ENCODE results near the gene NAA10.

Gene NAA10

DNA sequence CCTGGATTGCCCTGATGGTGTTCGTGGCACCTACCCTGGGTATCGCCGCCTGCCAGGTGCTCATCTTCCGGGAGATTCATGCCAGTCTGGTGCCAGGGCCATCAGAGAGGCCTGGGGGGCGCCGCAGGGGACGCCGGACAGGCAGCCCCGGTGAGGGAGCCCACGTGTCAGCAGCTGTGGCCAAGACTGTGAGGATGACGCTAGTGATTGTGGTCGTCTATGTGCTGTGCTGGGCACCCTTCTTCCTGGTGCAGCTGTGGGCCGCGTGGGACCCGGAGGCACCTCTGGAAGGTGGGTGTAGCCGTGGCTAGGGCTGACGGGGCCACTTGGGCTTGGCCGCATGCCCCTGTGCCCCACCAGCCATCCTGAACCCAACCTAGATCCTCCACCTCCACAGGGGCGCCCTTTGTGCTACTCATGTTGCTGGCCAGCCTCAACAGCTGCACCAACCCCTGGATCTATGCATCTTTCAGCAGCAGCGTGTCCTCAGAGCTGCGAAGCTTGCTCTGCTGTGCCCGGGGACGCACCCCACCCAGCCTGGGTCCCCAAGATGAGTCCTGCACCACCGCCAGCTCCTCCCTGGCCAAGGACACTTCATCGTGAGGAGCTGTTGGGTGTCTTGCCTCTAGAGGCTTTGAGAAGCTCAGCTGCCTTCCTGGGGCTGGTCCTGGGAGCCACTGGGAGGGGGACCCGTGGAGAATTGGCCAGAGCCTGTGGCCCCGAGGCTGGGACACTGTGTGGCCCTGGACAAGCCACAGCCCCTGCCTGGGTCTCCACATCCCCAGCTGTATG lies 28.5 kb downstream of the NAA10 start:
- H3K27me3 ChIP-seq (ENCODE audit: control insufficient read depth in 3 of 3, insufficient read depth in 3 of 3, low read depth in 1 of 3, low read length in 3 of 3): peaks cover 0 to 40% (median 0%) of the 10 kb centered on the region in 3 experiments
- no peak overlapping the region for H2BK5ac ChIP-seq (ENCODE audit: low read length)
- no peak overlapping the region for H2AFZ ChIP-seq (ENCODE audit: low read length)
- peaks cover 5 to 9% of the 10 kb centered on the region in 2 donors for H3K4me1 ChIP-seq (ENCODE audit: control insufficient read depth in 2 of 2, insufficient read depth in 1 of 2, low read depth in 1 of 2, low read length in 2 of 2)
- H4K91ac ChIP-seq (ENCODE audit: low read depth, low read length, poor library complexity): no peak overlapping the region
- H3K4me2 ChIP-seq (ENCODE audit: insufficient read depth, low read length, poor library complexity, severe bottlenecking): no peak overlapping the region
- H2BK15ac ChIP-seq (ENCODE audit: low read length): no peak overlapping the region
- H3K36me3 ChIP-seq (replicated peaks in 1 of 2; ENCODE audit: control insufficient read depth in 2 of 2, insufficient read depth in 2 of 2, low read length in 2 of 2): no peaks in the 10 kb centered on the region
- no peak overlapping the region for H3K14ac ChIP-seq (ENCODE audit: low read length)
- no peak overlapping the region for H3K4me3 ChIP-seq (ENCODE audit: low read length in 2 of 2)
- no peak overlapping the region for H3K4ac ChIP-seq (ENCODE audit: low read length)
- no peak for DNase-seq (ENCODE audit: low spot score)
- H4K8ac ChIP-seq (ENCODE audit: low read depth, low read length): no peak overlapping the region
- WGBS, 2 donors (ENCODE audit: extremely low coverage in 2 of 2, insufficient read length in 2 of 2, insufficient replicate concordance in 1 of 2): no CpG with 5 or more reads among the region's 27 CpGs
- H2AK5ac ChIP-seq (ENCODE audit: low read depth, low read length): peak overlapping the region; percentile 37
- H2BK12ac ChIP-seq (ENCODE audit: low read length): no peak overlapping the region
- H3K23ac ChIP-seq (ENCODE audit: low read depth, low read length, poor library complexity): no peak overlapping the region
- H3K27ac ChIP-seq (replicated peaks; ENCODE audit: low read length): no peak overlapping the region
- H3K9me3 ChIP-seq (replicated peaks in 1 of 2; ENCODE audit: control insufficient read depth in 2 of 2, insufficient read depth in 1 of 2, low read depth in 1 of 2, low read length in 2 of 2): no peaks in the 10 kb centered on the region
- no peak overlapping the region for H3K18ac ChIP-seq (ENCODE audit: low read length)
- no peak overlapping the region for H2BK120ac ChIP-seq (ENCODE audit: low read depth, low read length)
- H3K79me1 ChIP-seq (ENCODE audit: low read depth, low read length): no peaks in the 10 kb centered on the region
- H3K9ac ChIP-seq (ENCODE audit: low read depth, low read length, poor library complexity): no peak overlapping the region

DNA sequence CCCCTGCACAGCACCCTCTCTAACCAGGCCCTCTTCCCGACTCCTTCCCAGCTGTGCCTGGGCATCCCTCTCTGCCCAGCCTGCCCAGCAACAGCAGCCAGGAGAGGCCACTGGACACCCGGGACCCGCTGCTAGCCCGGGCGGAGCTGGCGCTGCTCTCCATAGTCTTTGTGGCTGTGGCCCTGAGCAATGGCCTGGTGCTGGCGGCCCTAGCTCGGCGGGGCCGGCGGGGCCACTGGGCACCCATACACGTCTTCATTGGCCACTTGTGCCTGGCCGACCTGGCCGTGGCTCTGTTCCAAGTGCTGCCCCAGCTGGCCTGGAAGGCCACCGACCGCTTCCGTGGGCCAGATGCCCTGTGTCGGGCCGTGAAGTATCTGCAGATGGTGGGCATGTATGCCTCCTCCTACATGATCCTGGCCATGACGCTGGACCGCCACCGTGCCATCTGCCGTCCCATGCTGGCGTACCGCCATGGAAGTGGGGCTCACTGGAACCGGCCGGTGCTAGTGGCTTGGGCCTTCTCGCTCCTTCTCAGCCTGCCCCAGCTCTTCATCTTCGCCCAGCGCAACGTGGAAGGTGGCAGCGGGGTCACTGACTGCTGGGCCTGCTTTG lies 29.2 kb downstream of the NAA10 start:
- no peak overlapping the region for H2BK12ac ChIP-seq (ENCODE audit: low read length)
- no peaks in the 10 kb centered on the region for H3K36me3 ChIP-seq (replicated peaks in 1 of 2; ENCODE audit: control insufficient read depth in 2 of 2, insufficient read depth in 2 of 2, low read length in 2 of 2)
- WGBS, 2 donors (ENCODE audit: extremely low coverage in 2 of 2, insufficient read length in 2 of 2, insufficient replicate concordance in 1 of 2): no CpG with 5 or more reads among the region's 32 CpGs
- H3K79me1 ChIP-seq (ENCODE audit: low read depth, low read length): no peaks in the 10 kb centered on the region
- no peak overlapping the region for H3K14ac ChIP-seq (ENCODE audit: low read length)
- no peak overlapping the region for H3K4me2 ChIP-seq (ENCODE audit: insufficient read depth, low read length, poor library complexity, severe bottlenecking)
- no peak overlapping the region for H3K27ac ChIP-seq (replicated peaks; ENCODE audit: low read length)
- no peak overlapping the region for H3K4ac ChIP-seq (ENCODE audit: low read length)
- H4K8ac ChIP-seq (ENCODE audit: low read depth, low read length): no peak overlapping the region
- peak overlapping the region; percentile 37 for H2AK5ac ChIP-seq (ENCODE audit: low read depth, low read length)
- no peak overlapping the region for H3K18ac ChIP-seq (ENCODE audit: low read length)
- H3K9ac ChIP-seq (ENCODE audit: low read depth, low read length, poor library complexity): no peak overlapping the region
- H3K4me3 ChIP-seq (ENCODE audit: low read length in 2 of 2): no peak overlapping the region
- peaks cover 5 to 11% of the 10 kb centered on the region in 2 donors for H3K4me1 ChIP-seq (ENCODE audit: control insufficient read depth in 2 of 2, insufficient read depth in 1 of 2, low read depth in 1 of 2, low read length in 2 of 2)
- H3K27me3 ChIP-seq (ENCODE audit: control insufficient read depth in 3 of 3, insufficient read depth in 3 of 3, low read depth in 1 of 3, low read length in 3 of 3): peaks cover 0 to 38% (median 0%) of the 10 kb centered on the region in 3 experiments
- no peak overlapping the region for H2BK15ac ChIP-seq (ENCODE audit: low read length)
- no peak overlapping the region for H2AFZ ChIP-seq (ENCODE audit: low read length)
- no peak overlapping the region for H2BK120ac ChIP-seq (ENCODE audit: low read depth, low read length)
- H4K91ac ChIP-seq (ENCODE audit: low read depth, low read length, poor library complexity): no peak overlapping the region
- DNase-seq (ENCODE audit: low spot score): no peak
- no peaks in the 10 kb centered on the region for H3K9me3 ChIP-seq (replicated peaks in 1 of 2; ENCODE audit: control insufficient read depth in 2 of 2, insufficient read depth in 1 of 2, low read depth in 1 of 2, low read length in 2 of 2)
- H2BK5ac ChIP-seq (ENCODE audit: low read length): no peak overlapping the region
- H3K23ac ChIP-seq (ENCODE audit: low read depth, low read length, poor library complexity): no peak overlapping the region

DNA sequence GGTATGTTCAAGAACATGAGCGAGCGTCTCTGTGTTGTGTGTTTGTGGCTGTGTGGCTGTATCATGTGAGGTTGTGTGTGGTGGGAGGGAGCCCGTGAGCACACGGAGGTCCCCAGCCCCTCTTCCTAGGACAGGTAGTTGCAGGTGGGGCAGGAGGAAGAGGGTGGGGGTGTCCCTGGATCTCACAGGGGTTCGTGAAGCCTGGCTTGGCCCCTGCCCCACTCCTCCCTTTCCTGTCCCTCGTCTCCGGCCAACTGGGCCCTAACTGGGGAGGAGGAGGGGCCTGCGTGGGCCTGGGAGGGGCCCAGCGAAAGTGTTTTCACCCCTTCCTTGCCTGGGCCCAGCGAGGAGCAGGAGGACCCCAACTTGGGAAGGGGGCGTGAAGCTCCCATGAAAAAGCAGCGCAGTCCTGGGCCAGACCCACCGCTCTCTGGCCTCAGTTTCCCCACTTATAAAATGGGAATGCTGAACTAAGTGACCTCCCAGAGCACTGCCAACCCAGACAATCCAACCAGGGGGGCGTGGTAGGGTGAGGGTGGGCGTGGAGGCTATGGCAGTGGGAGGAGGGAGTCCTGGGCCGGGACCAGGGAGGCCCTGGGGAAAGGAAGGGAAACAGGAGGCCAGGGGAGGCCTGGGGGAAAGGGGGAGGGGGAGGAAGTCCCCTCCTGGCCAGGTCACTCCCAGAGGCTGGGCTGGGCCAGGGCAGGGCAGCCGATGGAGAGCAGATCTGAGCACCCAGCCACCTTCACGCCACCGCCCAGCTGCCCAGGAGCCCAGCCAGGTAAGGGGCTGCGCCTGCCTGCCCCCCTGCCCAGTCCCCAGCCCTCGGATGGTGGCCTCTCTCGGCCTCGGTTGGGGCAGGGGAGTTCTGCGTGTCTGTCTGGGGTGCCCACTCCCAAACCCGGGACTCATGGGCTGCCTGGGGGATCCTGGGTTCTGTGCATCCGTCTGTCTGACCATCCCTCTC lies 30.6 kb downstream of the NAA10 start, which contains the start of gene AVPR2:
Gene AVPR2, plus strand, starts transcription at position 683 of the 967 bp plus-strand sequence. CDS start 473 bp downstream, outside the sequence.
- Histone ChIP-seq H2BK120ac (ENCODE audit: low read depth, low read length) (no peak within 1 kb of the TSS), H2BK5ac (ENCODE audit: low read length) (peak within 1 kb of the TSS; percentile 13), H3K27me3 (ENCODE audit: control insufficient read depth in 3 of 3, insufficient read depth in 3 of 3, low read depth in 1 of 3, low read length in 3 of 3) (peaks cover 0 to 38% (median 0%) of the 10 kb centered on the region in 3 experiments), H4K91ac (ENCODE audit: low read depth, low read length, poor library complexity) (no peak within 1 kb of the TSS), H4K8ac (ENCODE audit: low read depth, low read length) (no peak within 1 kb of the TSS), H2BK15ac (ENCODE audit: low read length) (no peak within 1 kb of the TSS), H3K9me3 (replicated peaks in 1 of 2; ENCODE audit: control insufficient read depth in 2 of 2, insufficient read depth in 1 of 2, low read depth in 1 of 2, low read length in 2 of 2) (no peaks in the 10 kb centered on the region), H2AFZ (ENCODE audit: low read length) (peak within 1 kb of the TSS; percentile 21), H3K4me2 (ENCODE audit: insufficient read depth, low read length, poor library complexity, severe bottlenecking) (no peak within 1 kb of the TSS), H3K23ac (ENCODE audit: low read depth, low read length, poor library complexity) (no peak within 1 kb of the TSS), H3K4me1 (ENCODE audit: control insufficient read depth in 2 of 2, insufficient read depth in 1 of 2, low read depth in 1 of 2, low read length in 2 of 2) (peaks cover 5 to 12% of the 10 kb centered on the region in 2 donors), H2AK5ac (ENCODE audit: low read depth, low read length) (no peak within 1 kb of the TSS), H2BK12ac (ENCODE audit: low read length) (no peak within 1 kb of the TSS), H3K4ac (ENCODE audit: low read length) (no peak within 1 kb of the TSS), H3K4me3 (ENCODE audit: low read length in 2 of 2) (no peak within 1 kb of the TSS), H3K79me1 (ENCODE audit: low read depth, low read length) (no peaks in the 10 kb centered on the region), H3K9ac (ENCODE audit: low read depth, low read length, poor library complexity) (peak within 1 kb of the TSS; percentile 44), H3K14ac (ENCODE audit: low read length) (no peak within 1 kb of the TSS), H3K27ac (replicated peaks; ENCODE audit: low read length) (no peak within 1 kb of the TSS), H3K36me3 (replicated peaks in 1 of 2; ENCODE audit: control insufficient read depth in 2 of 2, insufficient read depth in 2 of 2, low read length in 2 of 2) (no peaks in the 10 kb centered on the region), H3K18ac (ENCODE audit: low read length) (no peak within 1 kb of the TSS)
- DNase-seq (ENCODE audit: low spot score): no peak
- no CpG with 5 or more reads among the region's 26 CpGs for WGBS, 2 donors (ENCODE audit: extremely low coverage in 2 of 2, insufficient read length in 2 of 2, insufficient replicate concordance in 1 of 2)
